ENCODE results near the gene STXBP6.

STXBP6 gene

DNA sequence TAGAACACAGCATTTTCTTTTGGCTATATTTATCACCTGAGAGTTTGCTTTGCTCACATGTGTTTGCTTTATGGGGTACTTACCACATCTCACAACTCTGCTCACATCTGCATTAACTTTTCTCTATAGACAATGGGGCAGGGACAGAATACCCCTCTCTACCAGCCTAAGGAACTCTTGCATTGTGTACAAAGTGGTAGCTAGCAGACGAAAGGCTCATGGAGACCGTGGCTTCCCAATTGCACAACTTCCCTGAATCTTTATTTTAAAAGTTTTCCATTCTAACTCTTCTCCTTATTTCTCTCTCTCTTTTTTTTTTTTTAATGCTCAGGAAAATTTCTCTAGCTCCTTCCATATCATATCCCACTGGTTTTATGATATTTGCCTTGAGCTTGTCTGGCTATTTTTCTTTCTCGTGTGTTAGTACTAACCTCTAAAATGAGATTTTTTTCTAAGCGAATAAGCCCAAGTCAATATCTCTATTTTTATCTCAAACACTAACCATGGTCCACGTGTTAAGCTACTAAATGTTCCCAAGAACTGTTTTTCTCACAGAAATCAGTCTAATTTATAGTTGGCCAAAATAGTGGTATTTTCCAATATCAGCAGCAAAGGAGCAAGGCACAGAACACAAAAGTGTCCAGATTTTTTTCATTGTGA lies 155.2 kb downstream of the STXBP6 start:
- H3K4me3 ChIP-seq (ENCODE audit: low read depth, low read length), result no peak overlapping the region
- TF ChIP-seq, protein P1, sequence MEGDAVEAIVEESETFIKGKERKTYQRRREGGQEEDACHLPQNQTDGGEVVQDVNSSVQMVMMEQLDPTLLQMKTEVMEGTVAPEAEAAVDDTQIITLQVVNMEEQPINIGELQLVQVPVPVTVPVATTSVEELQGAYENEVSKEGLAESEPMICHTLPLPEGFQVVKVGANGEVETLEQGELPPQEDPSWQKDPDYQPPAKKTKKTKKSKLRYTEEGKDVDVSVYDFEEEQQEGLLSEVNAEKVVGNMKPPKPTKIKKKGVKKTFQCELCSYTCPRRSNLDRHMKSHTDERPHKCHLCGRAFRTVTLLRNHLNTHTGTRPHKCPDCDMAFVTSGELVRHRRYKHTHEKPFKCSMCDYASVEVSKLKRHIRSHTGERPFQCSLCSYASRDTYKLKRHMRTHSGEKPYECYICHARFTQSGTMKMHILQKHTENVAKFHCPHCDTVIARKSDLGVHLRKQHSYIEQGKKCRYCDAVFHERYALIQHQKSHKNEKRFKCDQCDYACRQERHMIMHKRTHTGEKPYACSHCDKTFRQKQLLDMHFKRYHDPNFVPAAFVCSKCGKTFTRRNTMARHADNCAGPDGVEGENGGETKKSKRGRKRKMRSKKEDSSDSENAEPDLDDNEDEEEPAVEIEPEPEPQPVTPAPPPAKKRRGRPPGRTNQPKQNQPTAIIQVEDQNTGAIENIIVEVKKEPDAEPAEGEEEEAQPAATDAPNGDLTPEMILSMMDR (IDR thresholded peaks at IDR 0.05; ENCODE audit: borderline replicate concordance, insufficient read depth, low read depth, low read length), result no peak

DNA sequence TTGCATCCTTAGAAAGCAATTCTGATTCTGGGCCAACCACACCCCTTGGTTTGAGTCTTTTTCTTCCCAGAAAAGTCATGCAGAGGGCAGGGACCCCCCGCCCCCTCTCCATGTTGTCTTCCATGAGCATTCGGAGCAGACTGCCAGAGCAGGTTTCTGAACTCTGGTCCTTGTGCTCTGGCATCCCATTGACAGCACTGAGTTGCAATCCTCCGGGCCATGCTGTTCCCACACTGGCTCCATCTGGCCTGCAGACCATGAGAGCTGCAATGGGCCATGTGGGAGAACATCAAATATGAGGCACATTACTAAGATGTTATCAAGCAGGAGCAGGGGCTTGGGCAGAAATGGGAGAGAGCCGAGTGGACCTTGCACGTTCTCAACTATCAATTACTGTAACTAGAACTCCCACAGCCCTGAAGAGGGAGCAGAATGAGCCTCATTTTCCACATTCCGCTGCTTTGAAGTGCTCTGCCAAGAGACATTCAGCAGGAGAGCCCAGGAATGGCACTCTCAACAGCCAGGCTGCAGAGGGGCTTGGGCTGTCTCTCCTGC lies 157.4 kb downstream of the STXBP6 start:
- TF ChIP-seq, protein P1 (IDR thresholded peaks at IDR 0.05; ENCODE audit: borderline replicate concordance, insufficient read depth, low read depth, low read length), result no peak
- H3K4me3 ChIP-seq (ENCODE audit: low read depth, low read length), result no peak overlapping the region

DNA sequence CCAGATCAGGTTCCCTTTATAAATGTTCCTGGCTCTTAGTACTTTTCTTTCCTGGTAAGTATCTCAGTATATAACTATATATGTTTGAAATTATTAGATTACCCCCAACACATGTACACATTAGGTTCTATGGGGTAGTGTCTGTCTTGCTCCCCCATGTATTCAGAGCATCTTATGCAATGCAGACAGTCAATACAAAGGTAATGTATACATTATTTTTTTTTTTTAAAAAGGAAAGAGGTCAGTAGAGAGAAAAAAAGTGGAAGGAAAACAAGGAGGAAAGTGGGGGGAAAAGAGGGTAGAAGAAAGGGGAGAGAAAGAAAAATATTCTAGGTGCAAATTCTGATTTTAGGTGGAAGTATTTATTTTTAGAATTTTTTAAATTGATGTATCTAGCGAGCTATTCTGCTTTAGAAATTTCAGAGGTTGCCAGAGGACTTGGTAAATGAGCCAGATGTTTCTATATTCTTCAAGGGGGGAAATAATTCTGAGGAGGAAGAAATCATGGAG lies 157.9 kb downstream of the STXBP6 start:
- no peak overlapping the region for H3K4me3 ChIP-seq (ENCODE audit: low read depth, low read length)
- TF ChIP-seq, protein P1 (IDR thresholded peaks at IDR 0.05; ENCODE audit: borderline replicate concordance, insufficient read depth, low read depth, low read length), result no peak

DNA sequence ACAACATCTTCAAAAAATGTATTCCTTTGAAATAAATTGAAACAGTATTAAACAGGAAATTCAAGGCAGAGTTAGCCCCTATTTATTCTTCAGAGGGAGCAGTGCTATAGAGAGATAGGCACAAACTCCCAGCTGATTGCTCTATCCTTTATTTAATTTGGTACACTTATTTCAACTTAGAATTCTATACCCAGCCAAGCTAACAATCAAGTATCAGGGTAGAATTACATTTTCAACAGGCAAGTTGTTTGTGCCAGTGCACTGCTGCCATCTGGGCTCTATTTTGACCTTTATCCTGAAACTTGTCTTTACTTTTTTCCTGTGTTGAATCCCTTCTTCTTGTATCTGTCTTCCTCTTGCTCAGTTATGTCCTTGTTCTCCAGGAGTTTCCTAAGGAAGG lies 159.2 kb downstream of the STXBP6 start:
- TF ChIP-seq, protein P1 (IDR thresholded peaks at IDR 0.05; ENCODE audit: borderline replicate concordance, insufficient read depth, low read depth, low read length), result no peak
- no peak overlapping the region for H3K4me3 ChIP-seq (ENCODE audit: low read depth, low read length)

DNA sequence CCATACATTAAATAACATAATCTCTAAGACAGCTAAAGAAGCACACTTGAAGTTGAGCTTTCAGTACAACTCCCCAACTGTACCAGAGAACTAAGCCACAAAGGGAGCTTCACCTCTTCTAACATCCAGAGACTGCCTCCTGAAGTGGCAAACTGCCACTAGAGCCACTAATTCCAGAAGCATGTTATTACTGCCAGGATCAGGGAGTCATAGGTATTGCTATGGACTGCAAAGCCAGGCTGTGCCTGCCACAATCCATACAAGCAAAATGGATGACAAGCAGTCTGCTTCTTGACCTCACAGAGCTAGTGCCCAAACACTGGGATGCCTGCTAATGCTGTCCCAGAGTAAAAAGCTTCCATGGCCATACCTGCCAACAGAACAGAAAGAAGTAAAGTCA lies 160.1 kb downstream of the STXBP6 start:
- TF ChIP-seq, protein P1 (IDR thresholded peaks at IDR 0.05; ENCODE audit: borderline replicate concordance, insufficient read depth, low read depth, low read length), result no peak
- no peak overlapping the region for H3K4me3 ChIP-seq (ENCODE audit: low read depth, low read length)

DNA sequence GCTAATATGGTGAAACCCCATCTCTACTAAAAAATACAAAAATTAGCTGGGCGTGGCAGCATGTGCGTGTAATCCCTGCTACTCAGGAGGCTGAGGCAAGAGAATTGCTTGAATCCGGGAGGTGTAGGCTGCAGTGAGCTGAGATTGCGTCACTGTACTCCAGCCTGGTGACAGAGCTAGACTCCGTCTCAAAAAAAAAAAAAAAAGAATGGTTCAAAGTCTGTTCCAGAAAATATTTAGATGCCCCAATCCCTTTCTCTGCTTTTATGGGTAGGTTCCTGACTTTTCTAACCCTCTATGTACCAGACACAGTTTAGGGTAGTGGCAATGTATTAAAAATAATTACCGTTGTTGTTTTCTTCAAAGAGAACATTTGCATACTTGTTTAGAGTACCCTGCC lies 161.4 kb downstream of the STXBP6 start:
- TF ChIP-seq, protein P1 (IDR thresholded peaks at IDR 0.05; ENCODE audit: borderline replicate concordance, insufficient read depth, low read depth, low read length), result no peak
- H3K4me3 ChIP-seq (ENCODE audit: low read depth, low read length), result no peak overlapping the region

Measured in GM12875 (cell line).